HepG2 (cell line): ENCODE results near the gene RIF1. TPM values are rescaled to one million over a fixed set of nuclear protein-coding genes. Genes with fewer than 3 reads are reported as not detected.

Experiments
- ATAC-seq: fragments of 200-7000 bp; cut with Tn5 transposase; 3 replicates; pipeline ENCODE4 v1.9.1; 2020; ENCODE audit warnings: mild to moderate bottlenecking, moderate library complexity
- BruUV-seq: library from RNA; stranded (reverse); fragments of 400-500 nt; replicated peaks from 2 replicates; lab custom pipeline; 2021; lab: Mats Ljungman, UMichigan
- CTCF ChIA-PET: fragments of 300-600 bp; formaldehyde crosslinking; extraction: SDS; loops from one replicate; lab custom pipeline; 2021; ENCODE audit warnings: low total read pairs, inconsistent platforms, low intra/inter-chr PET ratio; lab: Yijun Ruan, JAX
- POLR2A ChIA-PET: fragments of 350-600 bp; sonication (Branson Sonifier 250); formaldehyde crosslinking; loops from one replicate; lab custom pipeline; 2020; ENCODE audit warnings: antibody characterized with exemption, inconsistent platforms; lab: Yijun Ruan, JAX
- DNase-seq: peaks from one replicate; pipeline ENCODE4 v3.0.0-alpha.2; 2015; ENCODE audit warnings: low spot score
- FAIRE-seq: peaks from 3 replicates; lab custom pipeline; 2011; peaks lifted over from hg19 to GRCh38; lab: Jason Lieb, UNC
- H2AFZ ChIP-seq: one replicate; pipeline ENCODE4 v1.6.1; 2011; ENCODE audit warnings: low read length, inconsistent platforms
- H3K27ac ChIP-seq: fragments of 300-600 bp; 3 replicates; pipeline ENCODE4 v1.8.0; 2011; ENCODE audit warnings: mixed run types, mild to moderate bottlenecking, mixed read lengths, low read length, inconsistent platforms; ENCODE audit not compliant: insufficient read depth; ENCODE audit errors: extremely low read length
- H3K27me3 ChIP-seq, 2 experiments: fragments of 200-600 bp in 1 of 2; 2 replicates in 1 of 2; 3 replicates in 1 of 2; pipeline versions ENCODE4 v1.6.0 to v1.8.0; 2011; ENCODE audit warnings: low read length in 2 of 2, mild to moderate bottlenecking in 2 of 2, moderate library complexity in 2 of 2, inconsistent platforms in 1 of 2; ENCODE audit not compliant: insufficient read depth in 2 of 2, control insufficient read depth in 1 of 2
- H3K36me3 ChIP-seq, 2 experiments: fragments of 200-600 bp in 1 of 2; replicated peaks in 1 of 2; 2 replicates in 1 of 2; 3 replicates in 1 of 2; pipeline versions ENCODE4 v1.5.1 to v1.8.0; 2011; ENCODE audit warnings: low read length in 2 of 2, inconsistent platforms in 1 of 2; ENCODE audit not compliant: insufficient read depth in 2 of 2, control insufficient read depth in 1 of 2
- H3K4me1 ChIP-seq: 2 replicates; pipeline ENCODE4 v1.5.1; 2012; ENCODE audit warnings: low read length, inconsistent platforms; ENCODE audit not compliant: insufficient read depth
- H3K4me2 ChIP-seq: 2 replicates; pipeline ENCODE4 v1.6.0; 2011; ENCODE audit warnings: low read depth, low read length, inconsistent platforms
- H3K4me3 ChIP-seq, 3 experiments: fragments of 200-600 bp in 1 of 3; sonication (generic), shearing (Covaris generic) in 1 of 3; replicated peaks in 1 of 3; 2 replicates each; pipeline ENCODE4 v1.5.1; 2011 to 2016; ENCODE audit warnings: low read length in 3 of 3, inconsistent platforms in 2 of 3, low read depth in 2 of 3, mild to moderate bottlenecking in 2 of 3, control low read depth in 1 of 3, mixed read lengths in 1 of 3; ENCODE audit not compliant: insufficient read depth in 1 of 3
- H3K79me2 ChIP-seq: one replicate; pipeline ENCODE4 v1.6.1; 2011; ENCODE audit warnings: low read length, inconsistent platforms; ENCODE audit not compliant: insufficient read depth
- H3K9ac ChIP-seq: 2 replicates; pipeline ENCODE4 v1.6.0; 2011; ENCODE audit warnings: mild to moderate bottlenecking, low read depth, low read length, inconsistent platforms; ENCODE audit not compliant: insufficient read depth
- H3K9me3 ChIP-seq: 2 replicates; pipeline ENCODE4 v1.5.1; 2012; ENCODE audit warnings: mild to moderate bottlenecking, low read length
- H4K20me1 ChIP-seq: 2 replicates; pipeline ENCODE4 v1.6.0; 2011; ENCODE audit warnings: inconsistent platforms, mild to moderate bottlenecking, low read length, moderate library complexity; ENCODE audit not compliant: insufficient read depth
- FOXM1 ChIP-seq: sonication (generic); formaldehyde crosslinking; IDR thresholded peaks from 2 replicates; pipeline ENCODE4 v1.5.0; 2020; ENCODE audit warnings: missing genetic modification reagents
- HMGXB3 ChIP-seq: sonication (generic); formaldehyde crosslinking; IDR thresholded peaks from 2 replicates; pipeline ENCODE4 v1.4.0; 2020; ENCODE audit warnings: missing genetic modification reagents, borderline replicate concordance
- NCOA2 ChIP-seq: sonication (generic); formaldehyde crosslinking; IDR thresholded peaks from 2 replicates; pipeline ENCODE4 v1.8.0; 2022; ENCODE audit warnings: inconsistent platforms
- RFXAP ChIP-seq: sonication (generic); formaldehyde crosslinking; IDR thresholded peaks from 2 replicates; pipeline ENCODE4 v1.4.0; 2020; ENCODE audit warnings: missing genetic modification reagents, borderline replicate concordance
- STAT5B ChIP-seq: sonication (generic); formaldehyde crosslinking; IDR thresholded peaks from 2 replicates; pipeline ENCODE4 v1.4.0; 2020; ENCODE audit warnings: missing genetic modification reagents
- TRIM22 ChIP-seq: fragments of 450-650 bp; IDR thresholded peaks from 2 replicates; pipeline ENCODE4 v1.6.1; 2017
- ZNF782 ChIP-seq: sonication (generic); formaldehyde crosslinking; IDR thresholded peaks from 2 replicates; pipeline ENCODE4 v1.4.0; 2020; ENCODE audit warnings: missing genetic modification reagents, mild to moderate bottlenecking, borderline replicate concordance
- WGBS: methylation state at CpG from one replicate; pipeline ENCODE4 v1.1.6; 2017; ENCODE audit warnings: low lambda C conversion rate; 5-methylcytosine and 5-hydroxymethylcytosine counted together
- in situ Hi-C: cut with HindIII; loops from 2 replicates; pipeline ENCODE4 v1.10.0; 2017; ENCODE audit warnings: low pct_unique_long_range_greater_than_20kb; ENCODE audit not compliant: extremely low pct_ligation_motif_present
- intact Hi-C: fragments of 100-400 bp; cut with micrococcal nuclease; formaldehyde crosslinking; loops from one replicate; pipeline ENCODE4 v1.10.0; 2022; ENCODE audit not compliant: unreplicated experiment
- polyA plus RNA-seq, 8 experiments: library from polyadenylated mRNA; depleted of rRNA in 3 of 8; stranded (reverse) in 7 of 8; unstranded in 1 of 8; fragments of >200 nt; fragmentation: Illumina TruSeq in 4 of 8; extraction: Trizol in 4 of 8; gene quantifications; 2 replicates each; pipeline versions ENCODE4 v1.2.1 to v1.2.3, GENCODE V29; 2011 to 2016; ENCODE audit warnings: low read depth in 4 of 8, missing spikeins in 1 of 8, mixed read lengths in 1 of 8; ENCODE audit not compliant: insufficient read depth in 1 of 8
- total RNA-seq, 5 experiments: library from RNA; depleted of rRNA; stranded (reverse); fragments of >200 nt; fragmentation: Illumina TruSeq; extraction: Trizol; gene quantifications; 2 replicates each; pipeline ENCODE4 v1.2.3, GENCODE V29; 2016; ENCODE audit warnings: low read depth in 1 of 5

The RIF1 gene
- total and polyA plus RNA-seq, 2 of the 13 experiments (the other 11 are each of a cell fraction or from before 2014, with no cell fraction given): 12.1 to 73.6 TPM

GRCh38 chr2:151490276-151490675 lies 80.6 kb downstream of the RIF1 start:
- BruUV-seq: no TSS peak
- H3K4me1 ChIP-seq: peaks cover 4% of the 10 kb centered on the region; the same call in 1 of the 2 replicates
- H3K27me3 ChIP-seq: no peaks in the 10 kb centered on the region
- TF ChIP-seq FOXM1 (CRISPR knock-in tag) (no peak), ZNF782 (CRISPR knock-in tag) (no peak), NCOA2 (CRISPR knock-in tag) (no peak), RFXAP (no peak), STAT5B (CRISPR knock-in tag) (no peak), TRIM22 (no peak), HMGXB3 (CRISPR knock-in tag) (no peak)
- WGBS: 97% methylated on average over 9 of the region's 9 CpGs
- DNase-seq (no peak), FAIRE-seq (no peak), ATAC-seq (no peak; the same call in 2 of the 3 replicates)
- ChIA-PET CTCF (no interaction called here), POLR2A (no interaction called here)
- H3K27ac ChIP-seq: no peak overlapping the region
- no peaks in the 10 kb centered on the region for H3K9me3 ChIP-seq
- no peaks in the 10 kb centered on the region for H3K36me3 ChIP-seq
- H3K9ac ChIP-seq: no peak overlapping the region
- no peaks in the 10 kb centered on the region for H4K20me1 ChIP-seq
- in situ Hi-C loops: no loop called here
- intact Hi-C loops: no loop called here
- H3K4me3 ChIP-seq: no peak overlapping the region
- no peak overlapping the region for H3K4me2 ChIP-seq
- no peaks in the 10 kb centered on the region for H3K79me2 ChIP-seq
- no peak overlapping the region for H2AFZ ChIP-seq
